G401.6 (cell line): Measurements from ENCODE around the gene UBE2D2.
A peak's percentile ranks its signal among the peaks of the same experiment; 100 is the strongest.
"Not testable (repeated sequence)": the region's sequence is repeated elsewhere in the genome, so short reads cannot be mapped to it uniquely, and the experiment has no call there.

Source experiments
- FAIRE-seq: peaks from 2 replicates; lab custom pipeline; 2012; peaks lifted over from hg19 to GRCh38; lab: Jason Lieb, UNC

UBE2D2 gene

GRCh38 chr5:139549162-139549894 lies 11.8 kb upstream of the UBE2D2 start:
- no peak for FAIRE-seq

DNA sequence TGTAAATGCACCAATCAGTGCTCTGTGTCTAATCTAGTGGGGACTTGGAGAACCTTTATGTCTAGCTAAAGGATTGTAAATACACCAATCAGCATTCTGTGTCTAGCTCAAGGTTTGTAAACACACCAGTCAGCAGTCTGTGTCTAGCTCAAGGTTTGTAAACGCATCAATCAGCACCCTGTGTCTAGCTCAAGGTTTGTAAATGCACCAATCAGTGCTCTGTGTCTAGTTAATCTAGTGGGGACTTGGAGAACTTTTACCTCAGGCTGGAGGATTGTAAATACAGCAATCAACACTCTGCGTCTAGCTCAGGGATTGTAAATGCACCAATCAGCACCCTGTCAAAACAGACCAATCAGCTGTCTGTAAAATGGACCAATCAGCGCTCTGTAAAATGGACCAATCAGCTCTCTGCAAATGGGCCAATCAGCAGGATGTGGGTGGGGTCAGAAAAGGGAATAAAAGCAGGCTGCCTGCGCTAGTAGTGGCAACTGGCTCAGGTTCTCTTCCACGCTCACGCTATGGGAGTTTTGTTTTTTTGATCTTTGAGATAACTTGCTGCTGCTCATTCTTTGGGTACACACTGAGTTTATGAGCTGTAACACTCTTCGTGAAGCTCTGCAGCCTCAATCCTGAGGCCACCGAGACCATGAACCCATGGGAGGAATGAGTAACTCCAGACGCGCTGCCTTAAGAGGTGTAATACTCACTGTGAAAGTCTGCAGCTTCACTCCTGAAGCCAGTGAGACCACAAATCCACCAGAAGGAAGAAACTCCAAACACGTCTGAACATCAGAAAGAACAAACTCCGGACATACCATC lies 10.9 kb upstream of the UBE2D2 start:
- not testable (repeated sequence) for FAIRE-seq

GRCh38 chr5:139551191-139551889 lies 9.8 kb upstream of the UBE2D2 start:
- no peak for FAIRE-seq

DNA sequence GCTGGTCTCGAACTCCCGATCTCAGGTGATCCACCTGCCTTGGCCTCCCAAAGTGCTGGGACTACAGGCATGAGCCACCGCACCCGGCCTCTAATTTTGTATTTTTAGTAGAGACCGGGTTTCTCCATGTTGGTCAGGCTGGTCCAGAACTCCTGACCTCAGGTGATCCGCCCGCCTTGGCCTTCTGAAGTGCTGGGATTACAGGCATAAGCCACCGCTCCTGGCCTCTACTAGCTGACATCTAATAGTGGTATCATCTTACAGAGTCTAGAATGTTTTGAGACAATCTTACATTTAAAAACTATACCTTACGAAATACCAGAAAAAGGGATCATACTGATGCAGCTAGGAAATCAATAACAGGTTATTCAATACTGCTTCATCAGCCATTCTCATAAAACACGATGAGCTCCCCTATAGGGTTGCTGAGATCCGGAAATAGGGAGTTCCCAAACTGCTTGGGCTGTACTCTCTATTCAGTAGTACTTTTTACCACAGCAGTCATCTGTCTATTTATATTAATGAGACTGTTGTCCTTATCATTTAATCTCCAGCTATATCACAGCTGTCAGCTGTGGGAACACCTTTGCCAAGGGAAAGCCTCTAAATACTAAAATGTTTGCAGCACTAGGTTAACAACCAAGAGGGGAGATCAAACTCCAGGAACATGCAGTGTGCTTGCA lies 8.1 kb upstream of the UBE2D2 start:
- no peak for FAIRE-seq

DNA sequence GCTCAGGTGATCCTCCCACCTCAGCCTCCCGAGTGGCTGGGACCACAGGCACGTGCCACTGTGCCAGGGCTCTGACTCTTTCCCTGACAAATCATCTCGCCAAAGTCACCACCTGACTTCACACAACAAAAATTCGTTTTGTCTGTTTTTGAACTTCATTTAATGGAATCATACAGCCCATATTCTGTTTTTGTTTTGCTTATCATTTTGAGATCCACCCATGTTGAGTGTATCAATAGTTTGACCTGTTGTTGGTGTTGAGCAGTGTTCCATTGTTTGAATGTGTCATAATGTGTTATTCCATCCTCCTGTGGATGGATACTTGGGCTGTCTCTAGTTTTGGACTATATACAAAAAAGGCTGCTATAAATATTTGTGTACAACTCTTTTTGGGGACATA lies 6.9 kb upstream of the UBE2D2 start:
- no peak for FAIRE-seq

GRCh38 chr5:139557811-139558210 lies 3.3 kb upstream of the UBE2D2 start:
- FAIRE-seq, result no peak

DNA sequence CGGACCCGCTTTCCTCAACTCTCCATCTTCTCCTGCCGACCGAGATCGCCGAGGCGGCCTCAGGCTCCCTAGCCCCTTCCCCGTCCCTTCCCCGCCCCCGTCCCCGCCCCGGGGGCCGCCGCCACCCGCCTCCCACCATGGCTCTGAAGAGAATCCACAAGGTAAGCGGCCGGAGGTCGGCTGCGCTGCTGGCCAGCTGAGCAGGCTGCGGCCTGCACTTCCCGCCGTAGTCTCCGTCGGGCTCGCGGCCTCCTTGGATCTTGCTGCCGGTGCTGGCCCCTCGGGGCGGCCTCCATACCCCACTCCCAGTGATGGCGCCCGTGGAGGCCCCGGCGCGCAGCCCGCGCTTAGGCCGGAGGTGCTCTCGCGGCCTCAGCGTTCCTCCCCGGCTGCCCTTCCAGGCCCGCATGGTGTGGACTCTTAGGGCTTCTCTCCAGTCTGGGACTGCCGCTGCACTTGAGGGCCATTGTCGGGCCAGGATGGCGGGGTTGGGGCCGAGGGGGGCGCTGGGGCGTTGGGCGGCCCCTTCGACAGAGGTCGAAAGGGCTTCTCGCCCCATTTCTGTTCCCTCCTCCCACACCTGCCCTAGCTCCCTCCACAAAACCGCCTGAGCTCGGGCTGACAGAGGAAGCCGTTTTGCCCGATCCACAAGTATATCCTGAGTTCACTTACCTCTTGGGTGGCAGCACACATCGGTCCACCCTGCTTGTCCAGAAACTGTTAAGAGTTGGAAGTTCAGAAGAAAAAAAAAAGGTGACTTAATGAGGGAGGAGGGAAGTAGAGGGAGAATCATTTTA lies 714 bp downstream of the UBE2D2 start:
- no peak for FAIRE-seq

- FAIRE-seq, result no peak
Measured at GRCh38 chr5:139562847-139563246, 1.7 kb downstream of the UBE2D2 start.

DNA sequence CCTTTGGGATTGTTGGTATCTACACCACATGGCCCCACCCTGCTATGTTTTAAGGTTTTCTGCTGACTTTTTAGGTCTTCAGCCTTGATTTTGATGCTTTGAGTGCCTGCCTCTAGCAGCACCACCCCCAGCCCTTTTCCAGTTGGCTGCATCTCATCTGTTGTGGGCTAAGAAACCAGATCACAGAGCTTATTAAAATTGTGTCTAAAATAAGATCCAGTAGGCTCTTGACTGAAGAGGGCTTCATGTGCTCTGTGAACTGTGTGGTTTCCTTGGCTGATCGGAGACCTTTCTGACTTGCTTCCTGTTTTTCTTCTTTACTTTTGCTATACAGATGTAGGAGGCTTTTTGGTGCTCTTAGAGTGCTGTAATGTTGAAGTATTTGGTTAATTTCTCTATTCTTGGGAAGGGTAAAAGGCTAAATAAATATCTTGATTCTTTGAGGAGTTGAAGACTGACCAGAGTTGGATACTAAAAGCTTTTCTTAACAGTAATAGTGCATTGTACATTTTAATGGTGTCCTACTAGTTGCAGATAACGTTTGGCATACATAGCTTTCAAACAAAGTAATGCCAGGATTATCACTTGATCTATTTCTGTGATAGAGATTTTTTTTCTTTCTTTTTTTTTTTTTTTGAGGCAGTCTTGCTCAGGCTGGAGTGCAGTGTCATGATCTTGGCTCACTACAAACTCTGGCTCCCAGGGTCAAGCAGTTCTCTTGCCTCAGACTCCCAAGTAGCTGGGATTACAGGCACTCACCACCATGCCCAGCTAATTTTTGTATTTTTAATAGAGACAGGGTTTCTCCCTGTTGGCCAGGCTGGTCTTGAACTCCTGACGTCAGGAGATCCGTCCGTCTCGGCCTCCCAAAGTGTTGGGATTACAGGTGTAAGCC lies 4.5 kb downstream of the UBE2D2 start:
- FAIRE-seq, result no peak

DNA sequence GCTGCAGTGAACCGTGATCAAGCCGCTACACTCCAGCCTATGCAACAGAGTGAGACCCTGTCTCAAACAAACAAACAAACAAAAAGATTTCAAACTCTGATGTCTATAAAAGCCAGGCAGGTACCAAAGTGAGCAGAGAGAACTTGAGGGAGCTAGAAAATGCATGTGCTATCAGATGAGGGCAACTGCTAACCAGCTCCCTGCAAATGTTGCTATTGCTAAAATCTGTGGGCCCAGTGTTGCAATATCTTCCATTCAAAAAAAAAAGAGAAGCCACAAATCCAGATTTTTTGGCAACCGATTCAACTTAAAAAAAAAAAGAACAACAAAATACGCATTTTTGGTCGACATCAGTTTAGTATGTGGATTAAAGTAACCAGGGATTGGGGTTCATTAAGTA lies 5.5 kb downstream of the UBE2D2 start:
- FAIRE-seq, result no peak

GRCh38 chr5:139569270-139569955 lies 8.3 kb downstream of the UBE2D2 start:
- no peak for FAIRE-seq

GRCh38 chr5:139571543-139571942 lies 10.4 kb downstream of the UBE2D2 start:
- no peak for FAIRE-seq

DNA sequence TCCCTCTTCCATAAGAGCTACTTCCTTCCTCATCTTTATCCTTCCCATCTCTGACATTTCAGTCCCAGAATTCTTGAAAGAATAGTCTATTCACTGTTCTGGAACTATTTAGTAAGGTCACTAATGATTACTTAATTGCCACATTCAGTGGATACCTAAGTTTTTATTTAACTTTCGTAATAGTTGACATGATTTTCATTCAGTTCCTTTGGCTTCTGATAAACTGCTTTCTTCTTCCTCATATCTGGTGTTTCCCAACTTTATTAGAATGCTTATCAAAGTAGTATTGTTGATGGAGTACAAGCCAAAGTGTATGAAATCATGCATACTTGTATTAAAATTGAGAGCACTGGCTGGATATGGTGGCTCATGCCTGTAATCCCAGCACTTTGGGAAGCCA lies 10.8 kb downstream of the UBE2D2 start:
- no peak for FAIRE-seq

DNA sequence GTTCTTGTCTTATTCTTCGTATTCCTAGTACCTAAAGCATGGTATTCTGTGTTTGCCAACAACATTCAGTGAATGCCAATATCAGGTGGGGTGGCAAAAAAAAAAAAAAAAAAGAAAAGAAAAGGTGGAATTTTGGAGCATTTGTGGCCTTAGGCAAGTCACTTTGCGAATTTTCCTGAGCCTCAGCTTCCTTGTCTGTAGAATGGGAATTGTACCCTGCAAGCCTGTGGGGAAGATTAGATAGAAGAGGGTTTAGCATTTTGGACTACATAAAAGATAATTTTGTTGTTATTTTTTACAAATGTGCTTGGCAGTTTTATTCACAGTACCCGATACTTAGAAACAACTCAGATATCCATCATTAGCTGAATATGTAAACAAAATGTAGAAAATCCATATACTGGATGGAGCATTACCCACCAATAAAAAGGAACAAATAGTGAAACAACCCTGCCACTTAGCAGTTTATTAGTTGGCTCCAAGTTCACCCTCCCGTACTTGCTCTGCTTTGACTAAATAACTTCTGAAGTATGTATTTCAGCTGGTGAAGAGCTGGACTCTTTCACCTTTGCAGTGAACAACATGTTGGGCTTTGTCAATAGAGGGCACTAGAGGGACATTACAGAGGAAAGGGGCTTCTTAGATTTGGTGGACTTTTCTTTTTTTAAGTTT lies 13.6 kb downstream of the UBE2D2 start:
- peak; percentile 95 for FAIRE-seq

DNA sequence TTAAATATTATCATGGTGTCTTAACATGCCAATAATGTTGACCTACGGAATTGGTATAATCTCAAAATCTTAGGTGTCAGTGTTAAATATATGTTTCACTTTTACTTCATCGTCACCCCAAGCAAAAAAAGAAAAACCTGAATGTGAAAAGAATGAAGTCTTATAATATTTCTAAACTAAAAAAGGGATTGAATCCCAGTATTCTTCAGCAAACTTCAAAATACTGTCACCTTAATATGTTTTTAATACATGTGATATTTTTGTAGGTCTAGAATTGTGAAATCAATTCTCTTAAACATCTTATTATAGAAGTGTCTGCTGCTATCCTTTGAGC lies 14.1 kb downstream of the UBE2D2 start:
- FAIRE-seq, result no peak

- no peak for FAIRE-seq
Measured at GRCh38 chr5:139575751-139576150, 14.6 kb downstream of the UBE2D2 start.

DNA sequence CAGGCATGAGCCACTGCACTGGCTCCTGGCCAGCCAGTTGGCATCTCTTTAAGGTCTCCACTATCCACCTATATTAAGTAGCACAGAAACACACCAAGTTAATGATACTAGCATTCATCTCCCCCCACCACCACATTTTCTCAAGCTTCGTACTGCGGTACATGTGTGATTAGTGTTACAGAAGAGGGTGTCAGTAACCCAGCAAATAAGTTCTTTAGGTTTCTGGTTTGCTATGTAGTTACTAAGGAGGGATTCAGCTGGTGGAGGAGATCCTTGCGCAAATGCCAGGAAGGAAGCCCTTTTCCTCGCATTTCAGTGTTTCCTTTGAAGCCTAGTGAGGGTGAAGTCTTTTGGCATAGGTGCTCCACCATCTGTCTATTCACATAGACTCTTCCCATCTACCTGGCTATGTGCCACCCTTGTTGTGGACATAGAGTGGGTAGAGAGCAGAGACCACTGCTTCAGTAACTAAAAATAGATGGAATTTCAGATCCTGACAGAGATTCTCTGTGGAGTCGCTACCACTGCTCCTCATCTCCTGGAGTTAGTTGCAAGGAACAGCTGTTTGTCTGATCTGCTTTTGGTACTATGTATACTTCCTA lies 16.7 kb downstream of the UBE2D2 start:
- FAIRE-seq, result no peak

DNA sequence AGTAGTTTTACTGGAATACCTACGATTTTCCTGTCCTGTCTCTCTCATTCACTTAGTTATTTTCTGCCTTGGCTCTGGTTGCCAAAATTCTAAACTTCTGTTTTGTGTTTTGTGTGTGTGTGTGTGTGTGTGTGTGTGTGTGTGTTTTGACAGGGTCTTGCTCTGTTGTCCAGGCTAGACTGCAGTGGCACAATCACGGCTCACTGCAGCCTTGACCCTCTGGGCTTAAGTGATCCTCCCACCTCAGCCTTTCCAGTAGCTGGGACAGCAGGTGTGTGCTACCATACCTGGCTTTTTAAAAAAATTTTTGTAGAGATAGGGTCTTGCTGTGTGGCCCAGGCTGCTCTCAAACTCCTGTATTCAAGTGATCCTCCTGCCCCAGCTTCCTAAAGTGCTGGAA lies 17.2 kb downstream of the UBE2D2 start:
- no peak for FAIRE-seq

- FAIRE-seq, result not testable (repeated sequence)
Measured at GRCh38 chr5:139582181-139582580, 21.0 kb downstream of the UBE2D2 start.
